ENCODE data around the gene OR10V1.

GRCh38 chr11:59669611-59670009 is 44.0 kb downstream of the OR10V1 start:
- no peak for TF ChIP-seq CTCF (conservative IDR thresholded peaks at IDR 0.05; ENCODE audit: low read depth, low read length)
- TF ChIP-seq USF2 (IDR thresholded peaks at IDR 0.05; ENCODE audit: low read depth, low read length) = no peak
- TF ChIP-seq POLR2A (IDR thresholded peaks at IDR 0.05; ENCODE audit: low read depth, low read length) = no peak
- no peak for TF ChIP-seq MXI1 (IDR thresholded peaks at IDR 0.05; ENCODE audit: borderline replicate concordance, low read depth, low read length)
